Measurements from ENCODE around the gene PFAS.

PFAS gene

GRCh38 chr17:8266648-8267479 lies 17.8 kb downstream of the PFAS start:
- no peak for DNase-seq (ENCODE audit: low read depth in 2 of 2)

- no peak for DNase-seq (ENCODE audit: low read depth in 2 of 2)
Observed at GRCh38 chr17:8267480-8268147, 18.5 kb downstream of the PFAS start.

GRCh38 chr17:8268550-8269298 lies 19.6 kb downstream of the PFAS start:
- no peak for DNase-seq (ENCODE audit: low read depth in 2 of 2)

- no peak for DNase-seq (ENCODE audit: low read depth in 2 of 2)
Observed at GRCh38 chr17:8272421-8272820, 23.3 kb downstream of the PFAS start.

GRCh38 chr17:8273884-8274444 lies 24.9 kb downstream of the PFAS start:
- no peak for DNase-seq (ENCODE audit: low read depth in 2 of 2)

GRCh38 chr17:8274816-8275215 lies 25.7 kb downstream of the PFAS start:
- DNase-seq (ENCODE audit: low read depth in 2 of 2) = no peak

- DNase-seq (ENCODE audit: low read depth in 2 of 2) = no peak
Observed at GRCh38 chr17:8275421-8276290, 26.6 kb downstream of the PFAS start.

GRCh38 chr17:8277317-8277716 lies 28.2 kb downstream of the PFAS start:
- DNase-seq (ENCODE audit: low read depth in 2 of 2) = no peak

GRCh38 chr17:8282345-8282744 lies 33.3 kb downstream of the PFAS start:
- no peak for DNase-seq (ENCODE audit: low read depth in 2 of 2)

- no peak for DNase-seq (ENCODE audit: low read depth in 2 of 2)
Observed at GRCh38 chr17:8283356-8283755, 34.3 kb downstream of the PFAS start.

GRCh38 chr17:8284126-8284525 lies 35.0 kb downstream of the PFAS start:
- no peak for DNase-seq (ENCODE audit: low read depth in 2 of 2)

- no peak for DNase-seq (ENCODE audit: low read depth in 2 of 2)
Observed at GRCh38 chr17:8285270-8286181, 36.4 kb downstream of the PFAS start.

- DNase-seq (ENCODE audit: low read depth in 2 of 2) = no peak
Observed at GRCh38 chr17:8287651-8288335, 38.7 kb downstream of the PFAS start.

GRCh38 chr17:8288336-8289102 lies 39.4 kb downstream of the PFAS start, which contains the start of gene RANGRF:
TSS of gene RANGRF (plus strand) at chr17:8288670. CDS start at chr17:8288789, 119 bp downstream.
- DNase-seq (ENCODE audit: low read depth in 2 of 2) = peak; percentile 33 to 65

GRCh38 chr17:8289103-8289397 lies 40.0 kb downstream of the PFAS start:
- DNase-seq (ENCODE audit: low read depth in 2 of 2) = peak; percentile 24 to 43

- no peak for DNase-seq (ENCODE audit: low read depth in 2 of 2)
Observed at GRCh38 chr17:8290043-8290442, 41.0 kb downstream of the PFAS start.

- DNase-seq (ENCODE audit: low read depth in 2 of 2) = no peak
Observed at GRCh38 chr17:8292639-8293395, 43.7 kb downstream of the PFAS start.

GRCh38 chr17:8294361-8294760 lies 45.3 kb downstream of the PFAS start:
- DNase-seq (ENCODE audit: low read depth in 2 of 2) = no peak
